Hepatocyte (in vitro differentiated cells): Measurements from ENCODE around the gene ATP2C2. TPM values are rescaled to one million over a fixed set of nuclear protein-coding genes. Genes with fewer than 3 reads are reported as not detected.

Source experiments
- DNase-seq: peaks from one replicate; pipeline ENCODE4 v3.0.0-alpha.2; 2016; ENCODE audit warnings: low spot score
- H2AFZ ChIP-seq: fragments of 200-600 bp; sonication (generic); 2 replicates; pipeline ENCODE4 v1.6.0; 2016; ENCODE audit warnings: antibody characterized with exemption, mild to moderate bottlenecking
- H3K27ac ChIP-seq: fragments of 200-600 bp; sonication (generic); 2 replicates; pipeline ENCODE4 v1.5.1; 2016; ENCODE audit warnings: mild to moderate bottlenecking
- H3K27me3 ChIP-seq: fragments of 200-600 bp; sonication (generic); 2 replicates; pipeline ENCODE4 v1.6.1; 2016
- H3K36me3 ChIP-seq: fragments of 200-600 bp; sonication (generic); replicated peaks from 2 replicates; pipeline ENCODE4 v1.5.1; 2016; ENCODE audit warnings: low read depth; ENCODE audit not compliant: insufficient read depth
- H3K4me1 ChIP-seq: fragments of 200-600 bp; sonication (generic); 2 replicates; pipeline ENCODE4 v1.5.1; 2016; ENCODE audit warnings: mild to moderate bottlenecking, moderate library complexity; ENCODE audit not compliant: insufficient read depth
- H3K4me2 ChIP-seq: fragments of 200-600 bp; sonication (generic); 2 replicates; pipeline ENCODE4 v1.6.0; 2016
- H3K4me3 ChIP-seq: fragments of 200-600 bp; sonication (generic); 2 replicates; pipeline ENCODE4 v1.5.1; 2016; ENCODE audit warnings: mild to moderate bottlenecking
- H3K79me2 ChIP-seq: fragments of 200-600 bp; sonication (generic); 2 replicates; pipeline ENCODE4 v1.6.0; 2017; ENCODE audit warnings: mild to moderate bottlenecking
- H3K9me2 ChIP-seq: fragments of 200-600 bp; sonication (generic); replicated peaks from 2 replicates; pipeline ENCODE4 v1.6.0; 2017; ENCODE audit warnings: mild to moderate bottlenecking; ENCODE audit not compliant: insufficient read depth
- H3K9me3 ChIP-seq: fragments of 200-600 bp; sonication (generic); 2 replicates; pipeline ENCODE4 v1.5.1; 2016; ENCODE audit warnings: low read depth, mild to moderate bottlenecking
- H4K20me1 ChIP-seq: fragments of 200-600 bp; sonication (generic); 2 replicates; pipeline ENCODE4 v1.6.0; 2016; ENCODE audit warnings: mild to moderate bottlenecking; ENCODE audit not compliant: insufficient read depth, poor library complexity, severe bottlenecking
- EZH2 ChIP-seq: fragments of 200-600 bp; sonication (generic); IDR thresholded peaks from 2 replicates; pipeline ENCODE4 v1.6.1; 2016; ENCODE audit warnings: antibody characterized with exemption, mild to moderate bottlenecking, borderline replicate concordance
- EZH2phosphoT487 ChIP-seq: fragments of 200-600 bp; sonication (generic); IDR thresholded peaks from one replicate; pipeline ENCODE4 v1.6.1; 2018; ENCODE audit warnings: antibody characterized with exemption, mild to moderate bottlenecking, low read depth, moderate library complexity; ENCODE audit not compliant: unreplicated experiment, severe bottlenecking
- WGBS: methylation state at CpG from one replicate; pipeline ENCODE4 v1.1.6; 2016; ENCODE audit warnings: low lambda C conversion rate; ENCODE audit errors: missing lambda C conversion rate; 5-methylcytosine and 5-hydroxymethylcytosine counted together
- polyA plus RNA-seq: library from polyadenylated mRNA; unstranded; fragments of >200 nt; fragmentation: Nextera tagmentation; extraction: Ambion mirVana; gene quantifications from 2 replicates; pipeline ENCODE4 v1.2.1, GENCODE V29; 2016
- total RNA-seq: library from RNA; depleted of rRNA; stranded (reverse); fragments of >200 nt; gene quantifications from 2 replicates; pipeline ENCODE4 v1.2.3, GENCODE V29; 2014
- TF ChIP-seq, protein P1 (sequence below): fragments of 200-600 bp; sonication (generic); IDR thresholded peaks from 2 replicates; pipeline ENCODE4 v1.5.1; 2016; ENCODE audit warnings: antibody characterized with exemption, mild to moderate bottlenecking; ENCODE audit not compliant: poor library complexity

The ATP2C2 gene
- total and polyA plus RNA-seq, 2 experiments from 2014 or later = 6.0 to 6.8 TPM

DNA sequence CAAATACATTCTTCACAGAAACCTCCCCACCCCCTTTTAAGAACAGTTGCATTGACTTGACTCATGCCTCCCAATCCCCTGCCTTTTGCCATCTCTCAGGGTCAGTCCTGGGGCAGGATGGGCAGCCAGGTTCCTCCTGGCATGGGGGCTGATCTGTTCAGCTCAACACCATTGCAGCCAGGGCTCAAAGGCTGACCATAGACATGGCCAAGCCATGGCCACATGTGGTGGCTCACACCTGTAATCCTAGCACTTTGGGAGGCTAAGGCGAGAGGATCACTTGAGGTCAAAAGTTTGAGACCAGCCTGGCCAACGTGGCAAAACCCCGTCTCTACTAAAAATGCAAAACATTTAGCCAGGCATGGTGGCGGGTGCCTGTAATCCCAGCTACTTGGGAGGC lies 14.1 kb downstream of the ATP2C2 start:
- H3K27ac ChIP-seq = no peak overlapping the region
- H3K4me1 ChIP-seq = no peaks in the 10 kb centered on the region
- WGBS = 92% methylated on average over 4 of the region's 4 CpGs
- H3K79me2 ChIP-seq = no peaks in the 10 kb centered on the region
- no peak overlapping the region for H3K4me3 ChIP-seq
- H3K36me3 ChIP-seq = no peaks in the 10 kb centered on the region
- no peak overlapping the region for H2AFZ ChIP-seq
- no peaks in the 10 kb centered on the region for H3K9me3 ChIP-seq
- no peaks in the 10 kb centered on the region for H4K20me1 ChIP-seq
- H3K9me2 ChIP-seq = no peaks in the 10 kb centered on the region
- no peak overlapping the region for H3K4me2 ChIP-seq
- TF ChIP-seq EZH2phosphoT487 (no peak), EZH2 (no peak)
- TF ChIP-seq, protein P1, sequence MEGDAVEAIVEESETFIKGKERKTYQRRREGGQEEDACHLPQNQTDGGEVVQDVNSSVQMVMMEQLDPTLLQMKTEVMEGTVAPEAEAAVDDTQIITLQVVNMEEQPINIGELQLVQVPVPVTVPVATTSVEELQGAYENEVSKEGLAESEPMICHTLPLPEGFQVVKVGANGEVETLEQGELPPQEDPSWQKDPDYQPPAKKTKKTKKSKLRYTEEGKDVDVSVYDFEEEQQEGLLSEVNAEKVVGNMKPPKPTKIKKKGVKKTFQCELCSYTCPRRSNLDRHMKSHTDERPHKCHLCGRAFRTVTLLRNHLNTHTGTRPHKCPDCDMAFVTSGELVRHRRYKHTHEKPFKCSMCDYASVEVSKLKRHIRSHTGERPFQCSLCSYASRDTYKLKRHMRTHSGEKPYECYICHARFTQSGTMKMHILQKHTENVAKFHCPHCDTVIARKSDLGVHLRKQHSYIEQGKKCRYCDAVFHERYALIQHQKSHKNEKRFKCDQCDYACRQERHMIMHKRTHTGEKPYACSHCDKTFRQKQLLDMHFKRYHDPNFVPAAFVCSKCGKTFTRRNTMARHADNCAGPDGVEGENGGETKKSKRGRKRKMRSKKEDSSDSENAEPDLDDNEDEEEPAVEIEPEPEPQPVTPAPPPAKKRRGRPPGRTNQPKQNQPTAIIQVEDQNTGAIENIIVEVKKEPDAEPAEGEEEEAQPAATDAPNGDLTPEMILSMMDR = no peak
- no peaks in the 10 kb centered on the region for H3K27me3 ChIP-seq
- no peak for DNase-seq

DNA sequence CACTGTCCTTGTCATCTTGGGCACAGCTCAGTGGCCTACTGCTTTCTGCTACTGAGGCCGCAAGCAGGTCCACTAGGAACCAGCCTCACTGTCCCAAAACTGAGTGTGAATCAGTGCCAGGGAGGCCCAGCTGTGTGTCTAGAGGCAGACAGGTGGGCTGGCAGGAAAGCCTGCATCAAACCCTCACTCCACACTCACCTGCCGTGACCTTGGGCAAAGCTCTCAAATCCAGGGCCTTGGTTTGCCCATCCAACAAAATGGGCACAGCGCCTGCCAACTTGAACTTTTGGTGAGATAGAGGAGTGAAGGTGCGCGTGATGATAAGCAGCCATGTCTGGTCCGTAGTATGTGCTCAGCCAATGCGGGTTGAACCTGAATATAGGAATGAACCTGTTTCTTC lies 14.8 kb downstream of the ATP2C2 start:
- no peaks in the 10 kb centered on the region for H3K27me3 ChIP-seq
- no peak for DNase-seq
- H3K4me1 ChIP-seq = no peaks in the 10 kb centered on the region
- WGBS = 97% methylated on average over 7 of the region's 7 CpGs
- H4K20me1 ChIP-seq = no peaks in the 10 kb centered on the region
- H3K9me2 ChIP-seq = no peaks in the 10 kb centered on the region
- H3K27ac ChIP-seq = no peak overlapping the region
- TF ChIP-seq, protein P1 = no peak
- no peak for TF ChIP-seq EZH2phosphoT487
- TF ChIP-seq EZH2 = no peak
- H3K79me2 ChIP-seq = no peaks in the 10 kb centered on the region
- no peak overlapping the region for H3K4me3 ChIP-seq
- H3K4me2 ChIP-seq = no peak overlapping the region
- H3K9me3 ChIP-seq = no peaks in the 10 kb centered on the region
- no peak overlapping the region for H2AFZ ChIP-seq
- H3K36me3 ChIP-seq = no peaks in the 10 kb centered on the region

- WGBS = 94% methylated on average over 3 of the region's 3 CpGs
- Histone ChIP-seq H3K9me3 (no peaks in the 10 kb centered on the region), H4K20me1 (no peaks in the 10 kb centered on the region), H3K27me3 (no peaks in the 10 kb centered on the region), H3K9me2 (no peaks in the 10 kb centered on the region), H3K4me2 (no peak overlapping the region), H3K4me1 (no peaks in the 10 kb centered on the region), H3K27ac (no peak overlapping the region), H3K36me3 (no peaks in the 10 kb centered on the region), H3K79me2 (no peaks in the 10 kb centered on the region), H3K4me3 (no peak overlapping the region), H2AFZ (no peak overlapping the region)
- TF ChIP-seq, protein P1 = no peak
- TF ChIP-seq EZH2phosphoT487 (no peak), EZH2 (no peak)
- no peak for DNase-seq
Measured at GRCh38 chr16:84386047-84386446, 17.7 kb downstream of the ATP2C2 start.

DNA sequence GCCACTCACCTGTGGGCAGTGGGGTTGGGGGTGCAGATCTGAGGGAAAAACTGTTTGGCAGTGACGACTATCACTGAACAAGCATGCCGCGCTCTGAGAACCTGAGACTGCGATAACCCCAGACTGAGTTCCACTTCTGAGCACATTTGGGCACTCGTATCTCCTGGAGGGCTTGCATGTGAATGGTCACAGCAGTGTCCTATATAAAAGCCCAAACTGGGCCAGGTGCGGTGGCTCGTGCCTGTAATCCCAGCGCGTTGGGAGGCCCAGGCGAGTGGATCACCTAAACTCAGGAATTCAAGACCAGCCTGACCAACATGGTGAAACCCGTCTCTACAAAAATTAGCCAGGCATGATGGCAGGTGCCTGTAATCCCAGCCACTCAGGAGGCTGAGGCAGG lies 18.7 kb downstream of the ATP2C2 start:
- no peaks in the 10 kb centered on the region for H3K27me3 ChIP-seq
- TF ChIP-seq EZH2phosphoT487 = no peak
- TF ChIP-seq, protein P1 = no peak
- TF ChIP-seq EZH2 = no peak
- no peak overlapping the region for H2AFZ ChIP-seq
- H3K79me2 ChIP-seq = no peaks in the 10 kb centered on the region
- no peaks in the 10 kb centered on the region for H4K20me1 ChIP-seq
- H3K4me3 ChIP-seq = no peak overlapping the region
- no peak overlapping the region for H3K4me2 ChIP-seq
- no peak overlapping the region for H3K27ac ChIP-seq
- H3K9me2 ChIP-seq = no peaks in the 10 kb centered on the region
- no peaks in the 10 kb centered on the region for H3K36me3 ChIP-seq
- H3K4me1 ChIP-seq = no peaks in the 10 kb centered on the region
- H3K9me3 ChIP-seq = no peaks in the 10 kb centered on the region
- WGBS = 87% methylated on average over 11 of the region's 11 CpGs
- no peak for DNase-seq
